LNCAP (cell line): ENCODE results near the gene CABLES2.

Experiments used
- CTCF ChIP-seq: fragments of 450-650 bp; IDR thresholded peaks from 2 replicates; pipeline ENCODE4 v1.5.1; 2017; ENCODE audit warnings: mild to moderate bottlenecking

Gene CABLES2

GRCh38 chr20:62418709-62419487, 11.8 kb upstream of the CABLES2 start:
- no peak for TF ChIP-seq CTCF

GRCh38 chr20:62417981-62418708, 11.1 kb upstream of the CABLES2 start:
- TF ChIP-seq CTCF = no peak

- TF ChIP-seq CTCF = no peak
Measured at GRCh38 chr20:62416651-62417637, 9.9 kb upstream of the CABLES2 start.

- no peak for TF ChIP-seq CTCF
Measured at GRCh38 chr20:62415354-62416111, 8.4 kb upstream of the CABLES2 start.

GRCh38 chr20:62413896-62414481, 6.9 kb upstream of the CABLES2 start:
- no peak; the same call in 1 of the 2 replicates for TF ChIP-seq CTCF

GRCh38 chr20:62413025-62413570, 6.0 kb upstream of the CABLES2 start:
- TF ChIP-seq CTCF = no peak
